ENCODE results near the gene ZNF764. TPM values are rescaled to one million over a fixed set of nuclear protein-coding genes. Genes with fewer than 3 reads are reported as not detected.

Gene ZNF764
- total RNA-seq, 1 experiment from 2014 or later, result 8.3 TPM

DNA sequence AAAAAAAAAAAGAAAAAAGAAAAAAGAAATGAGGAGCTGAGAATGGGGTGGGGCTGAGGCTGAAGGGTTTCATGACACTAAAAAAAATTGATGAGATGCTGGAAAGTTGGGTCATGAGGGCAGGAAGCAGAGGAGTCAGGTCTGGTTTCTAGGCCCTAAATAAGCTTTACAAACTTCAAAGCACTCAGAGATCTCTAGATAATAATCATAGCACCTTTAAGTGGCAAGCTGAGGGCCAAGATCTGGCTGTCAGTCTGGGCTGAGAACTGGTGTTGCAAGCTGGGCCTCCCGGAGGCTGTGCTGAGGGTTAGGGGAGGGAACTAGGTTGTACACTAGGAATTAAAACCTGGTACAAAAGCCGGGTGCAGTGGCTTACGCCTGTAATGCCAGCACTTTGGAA is 6.4 kb downstream of the ZNF764 start:
- CTCF ChIA-PET, result interaction anchor here (0.6 to 1.4 kb wide), 4 partner anchors 64 to 122 kb away, joined by 3 to 5 read pairs (median 4); partner anchors contain the start of gene DCTPP1
- Mint-ChIP-seq H3K27ac (ENCODE audit: low read depth, unreplicated experiment) (no peak overlapping the region), H3K9me3 (ENCODE audit: unreplicated experiment) (no peaks in the 10 kb centered on the region), H3K4me3 (ENCODE audit: unreplicated experiment) (no peak overlapping the region), H3K27me3 (ENCODE audit: insufficient read depth, unreplicated experiment) (no peaks in the 10 kb centered on the region), H3K36me3 (ENCODE audit: insufficient read depth, unreplicated experiment) (peaks cover 29% of the 10 kb centered on the region), H3K4me1 (ENCODE audit: insufficient read depth, unreplicated experiment) (peaks cover 5% of the 10 kb centered on the region)
- no peak for DNase-seq (ENCODE audit: unreplicated experiment)
- BruUV-seq (replicated peaks), result no TSS peak
- intact Hi-C loops (cut with micrococcal nuclease), result no loop called here
- POLR2A ChIA-PET, result interaction anchor here (0.7 kb wide), 1 partner anchor 10 kb away, joined by 3 read pairs; no protein-coding TSS in a partner anchor
- TF ChIP-seq, protein P1, sequence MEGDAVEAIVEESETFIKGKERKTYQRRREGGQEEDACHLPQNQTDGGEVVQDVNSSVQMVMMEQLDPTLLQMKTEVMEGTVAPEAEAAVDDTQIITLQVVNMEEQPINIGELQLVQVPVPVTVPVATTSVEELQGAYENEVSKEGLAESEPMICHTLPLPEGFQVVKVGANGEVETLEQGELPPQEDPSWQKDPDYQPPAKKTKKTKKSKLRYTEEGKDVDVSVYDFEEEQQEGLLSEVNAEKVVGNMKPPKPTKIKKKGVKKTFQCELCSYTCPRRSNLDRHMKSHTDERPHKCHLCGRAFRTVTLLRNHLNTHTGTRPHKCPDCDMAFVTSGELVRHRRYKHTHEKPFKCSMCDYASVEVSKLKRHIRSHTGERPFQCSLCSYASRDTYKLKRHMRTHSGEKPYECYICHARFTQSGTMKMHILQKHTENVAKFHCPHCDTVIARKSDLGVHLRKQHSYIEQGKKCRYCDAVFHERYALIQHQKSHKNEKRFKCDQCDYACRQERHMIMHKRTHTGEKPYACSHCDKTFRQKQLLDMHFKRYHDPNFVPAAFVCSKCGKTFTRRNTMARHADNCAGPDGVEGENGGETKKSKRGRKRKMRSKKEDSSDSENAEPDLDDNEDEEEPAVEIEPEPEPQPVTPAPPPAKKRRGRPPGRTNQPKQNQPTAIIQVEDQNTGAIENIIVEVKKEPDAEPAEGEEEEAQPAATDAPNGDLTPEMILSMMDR (IDR thresholded peaks at IDR 0.05; ENCODE audit: unreplicated experiment), result no peak

DNA sequence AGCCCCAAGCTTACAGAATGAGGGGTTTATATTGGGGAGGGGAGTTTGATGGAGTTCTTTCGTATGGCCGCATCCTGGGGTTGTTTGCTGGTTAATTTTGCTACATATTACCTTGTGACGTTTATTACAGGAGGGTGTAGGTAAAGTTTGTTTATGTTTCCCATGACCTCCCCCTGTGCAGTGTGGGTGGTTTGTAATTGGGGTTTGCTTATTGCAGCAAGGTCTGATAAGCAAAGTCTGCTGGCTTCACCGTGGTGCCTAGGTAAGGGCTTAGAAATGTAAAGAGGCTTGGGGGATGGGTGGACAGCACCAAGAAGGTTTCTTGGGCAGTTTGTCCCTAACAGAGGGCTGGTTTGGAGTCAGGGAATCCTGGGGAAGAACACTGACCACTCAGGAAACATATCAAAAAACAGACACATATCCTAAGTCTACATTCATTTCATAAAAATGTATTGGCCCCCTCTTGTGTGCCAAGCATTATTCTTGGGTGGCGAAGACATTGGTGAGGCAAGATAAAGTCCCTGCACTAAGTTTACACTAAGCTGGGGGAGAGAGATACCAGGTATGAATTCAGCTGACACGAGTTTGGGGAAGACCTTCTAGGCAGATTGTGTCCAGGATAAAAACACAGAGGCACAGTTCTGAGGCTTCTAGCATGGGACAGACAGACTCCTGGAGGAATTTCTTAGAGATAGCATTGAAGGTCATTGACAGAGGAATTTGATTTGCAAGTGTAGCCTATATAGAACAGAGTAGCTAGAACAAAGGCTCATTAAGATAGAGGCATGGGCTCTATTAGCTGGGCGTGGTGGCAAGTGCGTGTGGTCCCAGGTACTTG is 9.5 kb downstream of the ZNF764 start:
- no peak overlapping the region for H3K4me3 Mint-ChIP-seq (ENCODE audit: unreplicated experiment)
- H3K4me1 Mint-ChIP-seq (ENCODE audit: insufficient read depth, unreplicated experiment), result no peaks in the 10 kb centered on the region
- H3K9me3 Mint-ChIP-seq (ENCODE audit: unreplicated experiment), result no peaks in the 10 kb centered on the region
- no TSS peak for BruUV-seq (replicated peaks)
- no peak overlapping the region for H3K27ac Mint-ChIP-seq (ENCODE audit: low read depth, unreplicated experiment)
- TF ChIP-seq, protein P1 (IDR thresholded peaks at IDR 0.05; ENCODE audit: unreplicated experiment), result no peak
- no peaks in the 10 kb centered on the region for H3K27me3 Mint-ChIP-seq (ENCODE audit: insufficient read depth, unreplicated experiment)
- H3K36me3 Mint-ChIP-seq (ENCODE audit: insufficient read depth, unreplicated experiment), result peaks cover 7% of the 10 kb centered on the region
- ChIA-PET CTCF (interaction anchor here (0.6 to 1.0 kb wide), 4 partner anchors 17 to 118 kb away, joined by 3 to 4 read pairs (median 3); no protein-coding TSS in a partner anchor), POLR2A (interaction anchor here (0.7 to 1.0 kb wide), 3 partner anchors 9 to 265 kb away, joined by 4 to 7 read pairs (median 4); partner anchors contain the start of gene ZNF747)
- no peak for DNase-seq (ENCODE audit: unreplicated experiment)
- intact Hi-C loops (cut with micrococcal nuclease), result no loop called here

DNA sequence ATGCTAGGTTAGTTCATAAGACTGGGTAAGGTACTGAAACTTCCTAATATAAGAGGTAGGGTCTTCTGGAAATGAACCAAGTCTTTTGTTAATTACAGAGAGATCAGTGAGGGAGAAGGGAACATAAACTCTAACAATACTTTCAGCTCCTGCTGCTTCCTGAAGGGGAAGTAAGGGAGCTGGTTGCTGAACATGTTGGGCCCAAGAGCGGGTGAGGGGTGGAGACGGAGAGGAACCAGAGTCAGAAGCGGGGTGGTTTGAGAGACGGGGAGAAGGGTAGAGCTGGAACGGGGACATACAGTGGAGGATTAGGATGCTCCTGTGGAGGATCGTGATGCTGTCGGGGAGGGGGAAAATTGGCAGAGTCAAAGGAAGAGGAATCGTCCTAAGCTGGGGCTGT is 12.1 kb downstream of the ZNF764 start:
- DNase-seq (ENCODE audit: unreplicated experiment), result no peak
- CTCF ChIA-PET, result no interaction called here
- Mint-ChIP-seq H3K9me3 (ENCODE audit: unreplicated experiment) (no peaks in the 10 kb centered on the region), H3K36me3 (ENCODE audit: insufficient read depth, unreplicated experiment) (no peaks in the 10 kb centered on the region), H3K4me3 (ENCODE audit: unreplicated experiment) (no peak overlapping the region), H3K27ac (ENCODE audit: low read depth, unreplicated experiment) (no peak overlapping the region), H3K4me1 (ENCODE audit: insufficient read depth, unreplicated experiment) (no peaks in the 10 kb centered on the region), H3K27me3 (ENCODE audit: insufficient read depth, unreplicated experiment) (no peaks in the 10 kb centered on the region)
- BruUV-seq (replicated peaks), result no TSS peak
- intact Hi-C loops (cut with micrococcal nuclease), result no loop called here
- TF ChIP-seq, protein P1 (IDR thresholded peaks at IDR 0.05; ENCODE audit: unreplicated experiment), result no peak
- POLR2A ChIA-PET, result no interaction called here

DNA sequence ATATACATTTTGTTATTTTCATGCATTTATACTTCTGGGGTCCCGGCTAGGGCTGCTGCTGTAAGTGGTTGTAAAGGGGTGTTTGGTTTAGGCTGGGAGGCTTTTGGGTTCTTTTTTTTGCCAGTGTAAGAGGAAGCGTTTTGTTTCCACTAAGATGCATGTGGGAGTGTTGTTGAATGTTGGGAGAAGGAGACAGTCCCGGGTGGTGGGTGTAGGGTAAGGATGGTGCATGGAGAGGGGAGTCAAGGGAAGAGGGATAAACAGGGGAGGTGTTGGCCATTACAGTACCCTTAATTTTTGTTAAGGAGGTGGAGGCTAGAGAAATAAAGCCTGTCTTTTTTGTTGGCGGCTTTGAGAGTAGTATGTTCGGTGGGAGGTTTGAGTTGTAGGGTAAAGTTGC is 15.1 kb downstream of the ZNF764 start:
- no peaks in the 10 kb centered on the region for H3K36me3 Mint-ChIP-seq (ENCODE audit: insufficient read depth, unreplicated experiment)
- ChIA-PET CTCF (interaction anchor here (0.6 to 1.6 kb wide), 3 partner anchors 8 to 98 kb away, joined by 3 to 5 read pairs (median 3); no protein-coding TSS in a partner anchor), POLR2A (interaction anchor here (0.7 kb wide), 1 partner anchor 28 kb away, joined by 3 read pairs; no protein-coding TSS in a partner anchor)
- no TSS peak for BruUV-seq (replicated peaks)
- no peak for DNase-seq (ENCODE audit: unreplicated experiment)
- H3K4me1 Mint-ChIP-seq (ENCODE audit: insufficient read depth, unreplicated experiment), result no peaks in the 10 kb centered on the region
- TF ChIP-seq, protein P1 (IDR thresholded peaks at IDR 0.05; ENCODE audit: unreplicated experiment), result no peak
- no peaks in the 10 kb centered on the region for H3K27me3 Mint-ChIP-seq (ENCODE audit: insufficient read depth, unreplicated experiment)
- H3K27ac Mint-ChIP-seq (ENCODE audit: low read depth, unreplicated experiment), result no peak overlapping the region
- no peak overlapping the region for H3K4me3 Mint-ChIP-seq (ENCODE audit: unreplicated experiment)
- intact Hi-C loops (cut with micrococcal nuclease), result no loop called here
- no peaks in the 10 kb centered on the region for H3K9me3 Mint-ChIP-seq (ENCODE audit: unreplicated experiment)
